GM19372 (cell line): ENCODE measurements around the gene MED16.
"Not testable (repeated sequence)": the region's sequence is repeated elsewhere in the genome, so short reads cannot be mapped to it uniquely, and the experiment has no call there.

Experiments used
- ATAC-seq: cut with Tn5 transposase; IDR thresholded peaks from one replicate; pipeline ENCODE4 v1.9.1; 2021; ENCODE audit warnings: mild to moderate bottlenecking, low read depth, moderate library complexity; ENCODE audit not compliant: unreplicated experiment

MED16 gene

GRCh38 chr19:858868-859843 is 33.8 kb downstream of the MED16 start, which contains the start of gene CFD:
CFD (plus strand) TSS chr19:859664; CDS start chr19:859690, 26 bp downstream.
- no peak for ATAC-seq

- ATAC-seq = no peak
These were observed 34.7 kb downstream of the MED16 start for GRCh38 chr19:858284-858683.

GRCh38 chr19:855566-856120 is 37.3 kb downstream of the MED16 start:
- no peak for ATAC-seq

GRCh38 chr19:855142-855541 is 37.8 kb downstream of the MED16 start:
- ATAC-seq = no peak

GRCh38 chr19:854549-854948 is 38.4 kb downstream of the MED16 start:
- no peak for ATAC-seq

- not testable (repeated sequence) for ATAC-seq
These were observed 39.3 kb downstream of the MED16 start for GRCh38 chr19:853614-854220.

- no peak for ATAC-seq
These were observed 39.9 kb downstream of the MED16 start for GRCh38 chr19:853014-853585.

- no peak for ATAC-seq
These were observed 40.6 kb downstream of the MED16 start, which contains the start of gene ELANE for GRCh38 chr19:852136-853013. ELANE (plus strand) TSS chr19:852303; CDS start chr19:852329, 26 bp downstream.

- no peak for ATAC-seq
These were observed 42.0 kb downstream of the MED16 start for GRCh38 chr19:850979-851335.

GRCh38 chr19:850221-850978 is 42.6 kb downstream of the MED16 start:
- no peak for ATAC-seq

GRCh38 chr19:849195-849594 is 43.8 kb downstream of the MED16 start:
- ATAC-seq = not testable (repeated sequence)

- ATAC-seq = no peak
These were observed 44.5 kb downstream of the MED16 start for GRCh38 chr19:848386-848921.

GRCh38 chr19:845707-846521 is 47.1 kb downstream of the MED16 start:
- ATAC-seq = no peak

GRCh38 chr19:844546-844971 is 48.4 kb downstream of the MED16 start:
- no peak for ATAC-seq

- no peak for ATAC-seq
These were observed 49.0 kb downstream of the MED16 start for GRCh38 chr19:843836-844545.

GRCh38 chr19:843180-843835 is 49.7 kb downstream of the MED16 start:
- ATAC-seq = no peak

- ATAC-seq = not testable (repeated sequence)
These were observed 50.2 kb downstream of the MED16 start for GRCh38 chr19:842802-843179.
